ENCODE measurements around the gene CDH4. TPM values are rescaled to one million over a fixed set of nuclear protein-coding genes. Genes with fewer than 3 reads are reported as not detected.
A peak's percentile ranks its signal among the peaks of the same experiment; 100 is the strongest.

The CDH4 gene
- total RNA-seq, 6 experiments from 2014 or later, result 5.8 to 12.8 (median 10.9) TPM

GRCh38 chr20:61750093-61750492, 498.0 kb downstream of the CDH4 start:
- Mint-ChIP-seq H3K27ac (no peak overlapping the region), H3K9me3 (peaks cover 15% of the 10 kb centered on the region), H3K27me3 (ENCODE audit: insufficient read depth) (no peaks in the 10 kb centered on the region), H3K4me1 (ENCODE audit: low read depth) (peaks cover 20% of the 10 kb centered on the region), H3K4me3 (no peak overlapping the region), H3K36me3 (ENCODE audit: low read depth) (peaks cover 6% of the 10 kb centered on the region; the same call in 1 of the 2 replicates)
- no peak for DNase-seq
- no peak for TF ChIP-seq CTCF (IDR thresholded peaks at IDR 0.05)

GRCh38 chr20:61752576-61752975, 500.5 kb downstream of the CDH4 start:
- H3K4me1 Mint-ChIP-seq (ENCODE audit: low read depth), result peaks cover 17% of the 10 kb centered on the region
- H3K36me3 Mint-ChIP-seq (ENCODE audit: low read depth), result no peaks in the 10 kb centered on the region
- no peak for DNase-seq
- H3K27me3 Mint-ChIP-seq (ENCODE audit: insufficient read depth), result no peaks in the 10 kb centered on the region
- peaks cover 7% of the 10 kb centered on the region for H3K9me3 Mint-ChIP-seq
- no peak overlapping the region for H3K4me3 Mint-ChIP-seq
- TF ChIP-seq CTCF (IDR thresholded peaks at IDR 0.05), result no peak
- no peak overlapping the region for H3K27ac Mint-ChIP-seq

GRCh38 chr20:61753316-61753942, 501.4 kb downstream of the CDH4 start:
- no peak for TF ChIP-seq CTCF (IDR thresholded peaks at IDR 0.05)
- Mint-ChIP-seq H3K4me3 (no peak overlapping the region), H3K36me3 (ENCODE audit: low read depth) (no peaks in the 10 kb centered on the region), H3K9me3 (peaks cover 7% of the 10 kb centered on the region), H3K27ac (no peak overlapping the region), H3K27me3 (ENCODE audit: insufficient read depth) (no peaks in the 10 kb centered on the region), H3K4me1 (ENCODE audit: low read depth) (peaks cover 12% of the 10 kb centered on the region)
- DNase-seq, result peak; percentile 11

GRCh38 chr20:61753987-61754956, 502.2 kb downstream of the CDH4 start:
- no peak for TF ChIP-seq CTCF (IDR thresholded peaks at IDR 0.05)
- no peak for DNase-seq
- peaks cover 2% of the 10 kb centered on the region; the same call in 1 of the 2 replicates for H3K27me3 Mint-ChIP-seq (ENCODE audit: insufficient read depth)
- H3K4me1 Mint-ChIP-seq (ENCODE audit: low read depth), result peaks cover 9% of the 10 kb centered on the region
- H3K9me3 Mint-ChIP-seq, result peaks cover 7% of the 10 kb centered on the region
- no peak overlapping the region for H3K27ac Mint-ChIP-seq
- H3K4me3 Mint-ChIP-seq, result no peak overlapping the region
- H3K36me3 Mint-ChIP-seq (ENCODE audit: low read depth), result no peaks in the 10 kb centered on the region

- Mint-ChIP-seq H3K27me3 (ENCODE audit: insufficient read depth) (peaks cover 2% of the 10 kb centered on the region; the same call in 1 of the 2 replicates), H3K27ac (no peak overlapping the region), H3K4me3 (no peak overlapping the region), H3K9me3 (peaks cover 6% of the 10 kb centered on the region), H3K36me3 (ENCODE audit: low read depth) (no peaks in the 10 kb centered on the region), H3K4me1 (ENCODE audit: low read depth) (peaks cover 9% of the 10 kb centered on the region)
- no peak for TF ChIP-seq CTCF (IDR thresholded peaks at IDR 0.05)
- no peak for DNase-seq
Measured at GRCh38 chr20:61754976-61755778, 503.1 kb downstream of the CDH4 start.
